ENCODE results near the gene SZRD1.

Gene SZRD1

GRCh38 chr1:16441282-16441665, 74.2 kb downstream of the SZRD1 start:
- DNase-seq: no peak

DNA sequence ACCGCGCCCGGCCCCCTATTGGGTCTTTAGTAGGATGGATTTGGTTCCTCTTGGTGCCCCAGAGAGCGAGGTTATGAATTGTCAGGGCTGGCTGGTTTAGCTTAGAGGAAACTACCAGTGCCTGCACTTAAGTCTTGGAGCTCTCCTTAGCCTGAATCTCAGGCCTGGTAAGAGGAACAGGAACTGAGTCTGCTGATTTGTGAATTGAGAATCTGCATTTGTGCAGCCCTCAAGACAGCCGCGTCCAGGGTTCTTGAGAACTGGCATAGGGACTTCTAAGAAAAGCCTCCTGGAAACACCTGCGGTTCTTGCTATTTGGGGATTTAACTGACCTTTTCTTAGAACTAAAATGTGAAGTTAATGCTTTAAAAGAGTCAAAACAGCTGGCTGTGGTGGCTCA, 75.2 kb downstream of the SZRD1 start:
- no peak for DNase-seq

DNA sequence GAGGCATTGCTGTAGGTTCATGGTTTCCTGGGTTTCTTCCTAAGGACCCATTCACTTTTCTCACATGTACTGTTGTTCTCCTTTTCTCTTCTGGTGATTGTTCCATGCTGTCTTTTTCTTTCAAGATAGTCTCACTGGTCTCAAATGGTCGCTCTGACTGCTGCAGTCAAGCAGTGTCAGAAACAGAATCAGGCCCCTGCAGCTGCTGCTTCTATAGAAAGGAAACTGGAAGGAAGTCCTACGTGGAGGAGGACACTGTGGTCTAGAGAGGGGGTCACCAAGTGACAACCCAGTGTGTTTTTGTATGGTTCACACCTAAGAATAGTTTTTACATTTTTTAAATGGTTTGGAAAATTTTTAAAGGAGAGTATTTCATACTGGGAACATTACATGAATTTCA, 75.9 kb downstream of the SZRD1 start:
- no peak for DNase-seq

DNA sequence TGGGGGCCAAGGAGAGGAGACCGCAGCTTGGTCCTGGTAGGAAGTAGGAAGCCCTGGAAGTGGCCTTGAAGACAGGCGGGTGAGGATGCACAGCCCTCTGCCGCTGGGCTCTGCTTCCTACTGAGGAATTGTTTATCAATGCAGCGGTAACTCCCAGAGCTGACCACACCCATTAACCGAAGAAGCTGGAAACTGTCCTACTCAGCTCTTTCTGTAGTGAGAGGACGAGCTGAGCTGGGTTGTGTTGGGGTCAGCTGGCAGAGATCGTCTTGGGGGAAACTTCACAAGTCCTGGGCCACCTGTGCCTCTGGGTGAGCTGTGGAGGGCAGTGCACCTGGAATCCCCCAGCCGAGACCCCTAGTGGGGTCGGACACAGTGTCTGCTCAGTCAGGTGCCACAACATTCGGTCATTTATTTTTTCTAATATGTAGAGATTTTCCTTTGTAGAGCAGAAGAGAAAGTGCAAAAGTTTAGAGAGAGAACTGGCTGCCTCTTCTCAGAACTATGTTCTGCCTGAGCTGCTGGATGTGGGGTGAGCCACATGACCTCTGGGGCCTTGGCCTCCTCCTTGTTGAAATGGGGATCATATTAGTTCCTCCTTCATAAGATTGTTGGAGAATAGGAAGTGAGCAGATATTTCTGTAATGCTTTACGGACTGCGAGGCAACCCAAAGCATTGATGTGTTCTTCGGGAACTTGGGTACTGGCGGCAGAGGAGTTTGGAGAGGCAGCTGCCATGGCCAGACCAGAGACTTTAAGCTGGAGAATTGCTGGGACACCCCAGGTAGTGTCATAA, 77.1 kb downstream of the SZRD1 start:
- no peak for DNase-seq

DNA sequence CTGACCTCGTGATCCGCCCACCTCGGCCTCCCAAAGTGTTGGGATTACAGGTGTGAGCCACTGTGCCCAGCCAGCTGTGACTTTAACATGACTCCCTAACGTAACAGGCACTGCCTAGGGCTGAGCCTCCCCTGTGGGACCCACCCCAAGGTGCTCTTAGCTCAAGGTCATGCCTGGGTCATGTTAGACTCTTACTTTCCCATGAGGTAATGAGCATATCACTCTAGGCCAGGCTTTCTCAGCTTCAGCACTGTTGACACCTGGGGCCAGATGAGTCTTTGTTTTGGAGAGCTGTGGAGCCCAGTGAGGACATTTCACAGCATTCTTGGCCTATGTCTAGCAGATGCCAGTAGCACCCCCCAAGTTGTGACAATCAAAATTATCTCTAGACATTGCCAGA, 78.0 kb downstream of the SZRD1 start:
- no peak for DNase-seq

GRCh38 chr1:16446116-16446515, 79.1 kb downstream of the SZRD1 start:
- no peak for DNase-seq

GRCh38 chr1:16447641-16448040, 80.6 kb downstream of the SZRD1 start:
- no peak for DNase-seq
